ENCODE results near the gene VWA7.
"Not testable (repeated sequence)": the region's sequence is repeated elsewhere in the genome, so short reads cannot be mapped to it uniquely, and the experiment has no call there.

VWA7 gene

GRCh38 chr6:31776989-31777666, at the start of gene VWA7:
Gene VWA7, minus strand, starts transcription at chr6:31777328. Its CDS starts 549 bp downstream, at chr6:31776779.
- peak; percentile 60 for DNase-seq

- DNase-seq = no peak
Observed at GRCh38 chr6:31826793-31827285, 49.7 kb upstream of the VWA7 start.

GRCh38 chr6:31825553-31825952, 48.4 kb upstream of the VWA7 start:
- no peak for DNase-seq

- not testable (repeated sequence) for DNase-seq
Observed at GRCh38 chr6:31823592-31824196, 46.6 kb upstream of the VWA7 start.

- peak; percentile 45 for DNase-seq
Observed at GRCh38 chr6:31822036-31822821, 45.1 kb upstream of the VWA7 start.

- peak; percentile 30 for DNase-seq
Observed at GRCh38 chr6:31821301-31822035, 44.3 kb upstream of the VWA7 start.

GRCh38 chr6:31820399-31820798, 43.3 kb upstream of the VWA7 start:
- not testable (repeated sequence) for DNase-seq

GRCh38 chr6:31819871-31820299, 42.8 kb upstream of the VWA7 start:
- no peak for DNase-seq

GRCh38 chr6:31817929-31818511, 40.9 kb upstream of the VWA7 start:
- not testable (repeated sequence) for DNase-seq

- not testable (repeated sequence) for DNase-seq
Observed at GRCh38 chr6:31817133-31817928, 40.2 kb upstream of the VWA7 start.

- DNase-seq = peak; percentile 40
Observed at GRCh38 chr6:31815025-31815838, 38.1 kb upstream of the VWA7 start, which contains the start of the genes HSPA1A and HSPA1L. Gene HSPA1A, plus strand, starts transcription at chr6:31815543. Its CDS starts 214 bp downstream, at chr6:31815757. Gene HSPA1L, minus strand, starts transcription at chr6:31815283. Its CDS starts 3,311 bp downstream, at chr6:31811972.

- peak; percentile 54 for DNase-seq
Observed at GRCh38 chr6:31814677-31815024, 37.5 kb upstream of the VWA7 start.

GRCh38 chr6:31813465-31813849, 36.3 kb upstream of the VWA7 start:
- no peak for DNase-seq

GRCh38 chr6:31811645-31812044, 34.5 kb upstream of the VWA7 start:
- DNase-seq = no peak

- not testable (repeated sequence) for DNase-seq
Observed at GRCh38 chr6:31808599-31808998, 31.5 kb upstream of the VWA7 start.

- peak; percentile 95 for DNase-seq
Observed at GRCh38 chr6:31806470-31807272, 29.5 kb upstream of the VWA7 start, which contains the start of gene LSM2. Gene LSM2, minus strand, starts transcription at chr6:31806966. Its CDS starts 209 bp downstream, at chr6:31806757.

GRCh38 chr6:31805939-31806469, 28.9 kb upstream of the VWA7 start:
- no peak for DNase-seq

- not testable (repeated sequence) for DNase-seq
Observed at GRCh38 chr6:31801031-31801927, 24.2 kb upstream of the VWA7 start.

All from activated CD4-positive, alpha-beta T cell treated with anti-CD3 and anti-CD28 coated beads, Interleukin-2, amount 50 U/mL, for 1 hour (primary cell).